Neural crest cell (in vitro differentiated cells): ENCODE data around the gene TXN2. TPM values are rescaled to one million over a fixed set of nuclear protein-coding genes. Genes with fewer than 3 reads are reported as not detected.
"Not testable (repeated sequence)": the region's sequence is repeated elsewhere in the genome, so short reads cannot be mapped to it uniquely, and the experiment has no call there.

ENCODE experiments used
- DNase-seq: peaks from one replicate; pipeline ENCODE4 v3.0.0; 2021; ENCODE audit warnings: low read depth, mixed read lengths, low spot score
- H3K27ac Mint-ChIP-seq: one replicate; pipeline ENCODE4 v1.8.0; 2021; ENCODE audit warnings: mild to moderate bottlenecking, mixed read lengths; ENCODE audit not compliant: unreplicated experiment
- H3K27me3 Mint-ChIP-seq: 2 replicates; pipeline ENCODE4 v1.8.0; 2021; ENCODE audit warnings: low read depth, mild to moderate bottlenecking, mixed read lengths
- H3K36me3 Mint-ChIP-seq: 2 replicates; pipeline ENCODE4 v1.8.0; 2021; ENCODE audit warnings: low read depth, mild to moderate bottlenecking, mixed read lengths
- H3K4me1 Mint-ChIP-seq: 2 replicates; pipeline ENCODE4 v1.8.0; 2021; ENCODE audit warnings: mixed read lengths
- H3K4me3 Mint-ChIP-seq: one replicate; pipeline ENCODE4 v1.8.0; 2021; ENCODE audit warnings: mild to moderate bottlenecking, mixed read lengths
- H3K9me3 Mint-ChIP-seq: 2 replicates; pipeline ENCODE4 v1.8.0; 2021; ENCODE audit warnings: mixed read lengths
- CTCF ChIP-seq: fragments of 200-600 bp; sonication (generic); conservative IDR thresholded peaks from 2 replicates; pipeline ENCODE4 v1.5.0; 2021; ENCODE audit warnings: antibody characterized with exemption, mild to moderate bottlenecking
- total RNA-seq: library from RNA; stranded (reverse); gene quantifications from 2 replicates; pipeline ENCODE4 v1.2.1, GENCODE V29; 2021

The TXN2 gene
- total RNA-seq, 1 donor from 2014 or later = 77.9 TPM

- no peaks in the 10 kb centered on the region for H3K9me3 Mint-ChIP-seq
- no peak overlapping the region for H3K27ac Mint-ChIP-seq
- no peaks in the 10 kb centered on the region for H3K27me3 Mint-ChIP-seq
- no peak for TF ChIP-seq CTCF
- DNase-seq = no peak
- H3K4me1 Mint-ChIP-seq = peaks cover 41% of the 10 kb centered on the region
- no peaks in the 10 kb centered on the region for H3K36me3 Mint-ChIP-seq
- no peak overlapping the region for H3K4me3 Mint-ChIP-seq
These were observed 47.9 kb downstream of the TXN2 start for GRCh38 chr22:36433318-36434231.

GRCh38 chr22:36432592-36433317 lies 48.7 kb downstream of the TXN2 start:
- no peaks in the 10 kb centered on the region for H3K9me3 Mint-ChIP-seq
- no peak overlapping the region for H3K27ac Mint-ChIP-seq
- no peak for TF ChIP-seq CTCF
- H3K36me3 Mint-ChIP-seq = no peaks in the 10 kb centered on the region
- H3K27me3 Mint-ChIP-seq = no peaks in the 10 kb centered on the region
- H3K4me1 Mint-ChIP-seq = peaks cover 41% of the 10 kb centered on the region
- no peak overlapping the region for H3K4me3 Mint-ChIP-seq
- no peak for DNase-seq

- H3K9me3 Mint-ChIP-seq = no peaks in the 10 kb centered on the region
- DNase-seq = no peak
- no peak overlapping the region for H3K27ac Mint-ChIP-seq
- TF ChIP-seq CTCF = no peak
- no peak overlapping the region for H3K4me3 Mint-ChIP-seq
- no peaks in the 10 kb centered on the region for H3K27me3 Mint-ChIP-seq
- peaks cover 47% of the 10 kb centered on the region for H3K4me1 Mint-ChIP-seq
- H3K36me3 Mint-ChIP-seq = no peaks in the 10 kb centered on the region
These were observed 49.5 kb downstream of the TXN2 start for GRCh38 chr22:36431977-36432376.

GRCh38 chr22:36430863-36431262 lies 50.6 kb downstream of the TXN2 start:
- H3K36me3 Mint-ChIP-seq = no peaks in the 10 kb centered on the region
- peaks cover 55% of the 10 kb centered on the region for H3K4me1 Mint-ChIP-seq
- H3K4me3 Mint-ChIP-seq = no peak overlapping the region
- TF ChIP-seq CTCF = no peak
- no peaks in the 10 kb centered on the region for H3K9me3 Mint-ChIP-seq
- H3K27me3 Mint-ChIP-seq = no peaks in the 10 kb centered on the region
- DNase-seq = no peak
- H3K27ac Mint-ChIP-seq = no peak overlapping the region

- not testable (repeated sequence) for H3K27ac Mint-ChIP-seq, H3K4me3 Mint-ChIP-seq, H3K27me3 Mint-ChIP-seq, H3K36me3 Mint-ChIP-seq, H3K9me3 Mint-ChIP-seq, DNase-seq
- peaks cover 48% of the 10 kb centered on the region for H3K4me1 Mint-ChIP-seq
These were observed 53.5 kb downstream of the TXN2 start for GRCh38 chr22:36427952-36428351.
